ENCODE results near the gene RNF175. TPM values are rescaled to one million over a fixed set of nuclear protein-coding genes. Genes with fewer than 3 reads are reported as not detected.

The RNF175 gene
- 10 to 100 TPM in 1 of 5 experiments, 1 to 10 TPM in 3, not detected in 1; 6.4 to 11.1 (median 8.4) TPM for total RNA-seq
- polyA plus RNA-seq, result 10 to 100 TPM in 1 of 2 donors, 1 to 10 TPM in 1; 8.4 to 14.0 TPM
- 11.6 reads per million, percentile 39 among the genes with 10 or more reads in this experiment for total RNA-seq

DNA sequence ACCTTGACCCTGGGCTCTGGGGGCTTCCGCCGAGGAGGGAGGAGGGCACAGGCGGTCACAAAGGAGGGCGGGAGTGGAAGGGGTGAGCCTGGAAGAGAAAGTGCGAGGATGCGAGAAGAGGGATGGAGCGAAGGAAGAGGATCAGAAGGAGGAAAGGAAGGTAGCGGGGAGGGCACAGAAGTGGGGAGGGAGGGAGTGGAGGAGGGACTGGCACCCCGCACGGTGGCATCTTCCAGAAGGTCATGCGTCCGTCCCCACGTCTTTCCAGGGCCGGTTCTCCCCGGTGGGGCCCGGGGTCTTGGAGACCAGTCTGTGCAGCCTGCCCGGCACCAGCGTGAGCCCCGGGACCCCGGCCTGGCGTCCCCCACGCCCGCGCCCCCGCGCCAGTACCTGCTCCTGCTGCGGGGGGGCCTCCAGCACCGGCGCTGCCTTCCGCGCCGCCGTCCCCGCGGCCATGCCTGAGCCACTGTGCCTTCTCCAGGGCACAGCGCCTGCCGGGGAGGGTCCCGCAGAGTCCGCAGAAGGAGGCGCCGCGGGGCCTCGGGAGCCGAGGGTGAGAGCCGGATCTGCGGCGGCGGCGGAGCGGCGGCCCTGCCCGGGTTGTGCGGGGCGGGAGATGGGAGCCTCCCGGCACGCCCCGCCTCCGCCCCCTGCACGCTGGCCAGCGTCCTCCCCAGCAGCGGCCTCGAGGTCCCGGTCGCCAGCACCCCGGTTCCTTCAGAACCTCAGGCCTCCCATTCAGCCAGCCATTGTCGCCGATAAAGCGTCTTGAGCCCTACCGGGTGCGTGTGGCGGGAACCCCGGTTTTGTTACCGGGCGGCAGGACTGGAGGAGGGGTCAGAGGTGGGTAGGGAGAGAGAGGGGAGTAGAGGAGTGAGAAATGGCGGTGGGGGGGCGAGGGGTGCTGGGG lies at the start of gene RNF175:
Gene RNF175, minus strand, starts transcription at position 618 of the 910 bp plus-strand sequence. Its CDS starts 162 bp downstream, at position 456.
- Histone ChIP-seq H3K27ac (ENCODE audit: low read depth, low read length) (peak within 1 kb of the TSS; percentile 54), H3K27me3 (ENCODE audit: control insufficient read depth in 2 of 2, insufficient read depth in 2 of 2, low read length in 2 of 2) (no peaks in the 10 kb centered on the region), H3K36me3 (ENCODE audit: control insufficient read depth in 2 of 3, insufficient read depth in 3 of 3, low read length in 3 of 3) (no peaks in the 10 kb centered on the region), H3K9me3 (ENCODE audit: control insufficient read depth in 2 of 3, low read length in 3 of 3) (no peaks in the 10 kb centered on the region), H3K4me3 (ENCODE audit: low read length) (peak within 1 kb of the TSS; percentile 34), H3K4me1 (ENCODE audit: control insufficient read depth in 2 of 2, insufficient read depth in 2 of 2, low read length in 2 of 2) (peaks cover 0 to 26% of the 10 kb centered on the region in 2 donors)
- Mint-ChIP-seq H3K4me1 (peaks cover 6 to 74% (median 61%) of the 10 kb centered on the region in 7 donors), H3K9me3 (peaks cover 0 to 5% (median 3%) of the 10 kb centered on the region in 11 donors), H3K4me3 (peak within 1 kb of the TSS; percentile 40 to 91 (median 84)), H3K36me3 (peaks cover 0 to 9% (median 0%) of the 10 kb centered on the region in 5 donors), H3K27ac (peak within 1 kb of the TSS in 8 of 9 donors; percentile 75 to 95 (median 90)), H3K27me3 (peaks cover 0 to 71% (median 14%) of the 10 kb centered on the region in 5 donors)
- POLR2A ChIA-PET, result no interaction called here
- intact Hi-C loops (cut with micrococcal nuclease), result loop anchor here in 1 of 2 donors (1.0 to 10.0 kb wide), 3 partner anchors 31 to 980 kb away; partner anchors contain the start of genes ARFIP1, TIGD4 and TMEM131L
- ATAC-seq (peak; percentile 54), DNase-seq (peak in 8 of 9 donors; percentile 20 to 32 (median 29))
- CTCF ChIA-PET, result interaction anchor here (0.7 kb wide), 1 partner anchor 9 kb away, joined by 4 read pairs; no protein-coding TSS in a partner anchor

DNA sequence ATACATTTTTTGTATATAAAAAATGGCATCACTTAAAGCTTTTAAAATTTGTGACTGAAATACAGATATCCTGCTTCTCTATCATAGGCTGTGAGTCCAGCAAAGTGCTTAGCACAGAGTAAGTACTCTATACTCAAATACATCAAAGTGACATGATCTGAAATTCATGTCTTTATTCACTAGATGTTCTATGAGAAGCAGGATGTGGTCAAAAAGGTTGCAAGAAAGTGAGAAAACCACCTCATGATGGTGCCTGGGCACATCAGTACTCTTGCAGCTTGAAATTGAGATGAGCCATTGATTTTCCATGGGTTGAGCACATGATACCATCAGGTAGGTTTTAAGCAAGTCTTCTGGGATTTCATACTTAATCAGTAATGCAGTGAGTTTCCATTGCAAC lies 49.5 kb upstream of the RNF175 start:
- DNase-seq, result peak in 7 of 9 donors; percentile 50 to 84 (median 78)
- Mint-ChIP-seq H3K27me3 (peaks cover 0 to 13% (median 0%) of the 10 kb centered on the region in 5 donors), H3K4me3 (peak overlapping the region in 8 of 10 donors; percentile 11 to 52 (median 30)), H3K9me3 (peaks cover 0 to 4% (median 0%) of the 10 kb centered on the region in 11 donors), H3K36me3 (no peaks in the 10 kb centered on the region), H3K4me1 (peaks cover 13 to 38% (median 31%) of the 10 kb centered on the region in 7 donors), H3K27ac (peak overlapping the region in 4 of 9 donors; percentile 3 to 65 (median 12))
- H3K4me1 ChIP-seq (ENCODE audit: control insufficient read depth in 2 of 2, insufficient read depth in 2 of 2, low read length in 2 of 2), result peaks cover 14 to 18% of the 10 kb centered on the region in 2 donors
- ChIA-PET POLR2A (no interaction called here), CTCF (no interaction called here)
- no peaks in the 10 kb centered on the region for H3K9me3 ChIP-seq (ENCODE audit: control insufficient read depth in 2 of 3, low read length in 3 of 3)
- no peaks in the 10 kb centered on the region for H3K36me3 ChIP-seq (ENCODE audit: control insufficient read depth in 2 of 3, insufficient read depth in 3 of 3, low read length in 3 of 3)
- H3K27ac ChIP-seq (ENCODE audit: low read depth, low read length), result no peak overlapping the region
- ATAC-seq, result peak; percentile 93
- no peak overlapping the region for H3K4me3 ChIP-seq (ENCODE audit: low read length)
- H3K27me3 ChIP-seq (ENCODE audit: control insufficient read depth in 2 of 2, insufficient read depth in 2 of 2, low read length in 2 of 2), result no peaks in the 10 kb centered on the region
- intact Hi-C loops (cut with micrococcal nuclease), result loop anchor here in 1 of 2 donors (1.0 to 2.0 kb wide), 2 partner anchors 19 to 24 kb away; no protein-coding TSS in a partner anchor

DNA sequence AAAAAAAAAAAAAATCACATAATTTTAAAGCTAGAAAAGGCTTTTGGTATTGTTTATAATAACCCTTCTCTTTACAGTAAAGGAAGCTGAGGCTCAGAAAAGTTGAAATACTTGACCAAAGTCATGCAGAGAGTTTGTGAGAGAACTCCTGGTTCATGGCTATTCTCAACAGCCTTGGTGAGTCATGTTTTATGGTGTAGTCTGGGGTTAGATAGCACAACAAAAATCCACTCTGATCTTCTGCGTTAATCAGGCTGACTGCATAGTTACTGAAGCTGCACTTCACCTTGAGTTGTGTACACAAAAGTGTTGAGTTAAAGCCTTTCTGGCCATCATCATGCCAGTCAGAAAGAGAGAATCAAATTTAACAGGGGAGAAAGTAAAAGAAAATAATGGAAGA lies 48.4 kb upstream of the RNF175 start:
- ChIA-PET POLR2A (no interaction called here), CTCF (interaction anchor here (0.7 kb wide), 1 partner anchor 683 kb away, joined by 3 read pairs; no protein-coding TSS in a partner anchor)
- intact Hi-C loops (cut with micrococcal nuclease), result loop anchor here in 1 of 2 donors (2.0 kb wide), 1 partner anchor 17 kb away; no protein-coding TSS in a partner anchor
- H3K4me3 ChIP-seq (ENCODE audit: low read length), result no peak overlapping the region
- peak overlapping the region in 1 of 9 donors; percentile 59 for H3K27ac Mint-ChIP-seq
- DNase-seq, result no peak
- H3K27ac ChIP-seq (ENCODE audit: low read depth, low read length), result no peak overlapping the region
- ATAC-seq, result no peak
- no peaks in the 10 kb centered on the region for H3K27me3 ChIP-seq (ENCODE audit: control insufficient read depth in 2 of 2, insufficient read depth in 2 of 2, low read length in 2 of 2)
- peaks cover 13 to 38% (median 31%) of the 10 kb centered on the region in 7 donors for H3K4me1 Mint-ChIP-seq
- peak overlapping the region in 1 of 10 donors; percentile 54 for H3K4me3 Mint-ChIP-seq
- H3K36me3 ChIP-seq (ENCODE audit: control insufficient read depth in 2 of 3, insufficient read depth in 3 of 3, low read length in 3 of 3), result no peaks in the 10 kb centered on the region
- peaks cover 0 to 12% (median 0%) of the 10 kb centered on the region in 5 donors for H3K27me3 Mint-ChIP-seq
- peaks cover 14 to 18% of the 10 kb centered on the region in 2 donors for H3K4me1 ChIP-seq (ENCODE audit: control insufficient read depth in 2 of 2, insufficient read depth in 2 of 2, low read length in 2 of 2)
- H3K9me3 Mint-ChIP-seq, result peaks cover 0 to 4% (median 0%) of the 10 kb centered on the region in 11 donors
- H3K9me3 ChIP-seq (ENCODE audit: control insufficient read depth in 2 of 3, low read length in 3 of 3), result no peaks in the 10 kb centered on the region
- no peaks in the 10 kb centered on the region for H3K36me3 Mint-ChIP-seq

DNA sequence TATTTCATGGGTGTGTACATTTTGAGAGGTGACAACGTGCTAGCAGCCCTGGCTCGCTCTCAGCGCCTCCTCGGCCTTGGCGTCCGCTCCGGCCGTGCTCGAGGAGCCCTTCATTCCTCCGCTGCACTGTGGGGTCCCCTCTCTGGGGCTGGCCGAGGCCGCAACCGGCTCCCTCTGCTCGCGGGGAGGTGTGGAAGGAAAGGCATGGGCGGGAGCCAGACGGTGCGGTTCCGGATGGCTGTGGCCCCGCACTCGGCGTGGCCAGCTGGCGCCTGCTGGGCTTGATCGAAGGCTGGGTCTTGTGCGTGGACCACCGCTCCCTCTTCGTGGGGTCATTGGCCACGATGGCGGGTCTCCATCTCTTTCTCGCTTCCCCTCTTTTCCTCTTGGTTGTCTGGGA lies 46.2 kb upstream of the RNF175 start:
- intact Hi-C loops (cut with micrococcal nuclease), result no loop called here
- POLR2A ChIA-PET, result no interaction called here
- H3K36me3 ChIP-seq (ENCODE audit: control insufficient read depth in 2 of 3, insufficient read depth in 3 of 3, low read length in 3 of 3), result no peaks in the 10 kb centered on the region
- ATAC-seq (no peak), DNase-seq (no peak)
- Mint-ChIP-seq H3K4me1 (peaks cover 13 to 32% (median 28%) of the 10 kb centered on the region in 7 donors), H3K4me3 (no peak overlapping the region), H3K27me3 (peaks cover 0 to 17% (median 0%) of the 10 kb centered on the region in 5 donors), H3K9me3 (peaks cover 0 to 4% (median 0%) of the 10 kb centered on the region in 11 donors), H3K36me3 (no peaks in the 10 kb centered on the region), H3K27ac (no peak overlapping the region)
- H3K4me3 ChIP-seq (ENCODE audit: low read length), result no peak overlapping the region
- no peaks in the 10 kb centered on the region for H3K9me3 ChIP-seq (ENCODE audit: control insufficient read depth in 2 of 3, low read length in 3 of 3)
- no peak overlapping the region for H3K27ac ChIP-seq (ENCODE audit: low read depth, low read length)
- H3K27me3 ChIP-seq (ENCODE audit: control insufficient read depth in 2 of 2, insufficient read depth in 2 of 2, low read length in 2 of 2), result no peaks in the 10 kb centered on the region
- peaks cover 14 to 18% of the 10 kb centered on the region in 2 donors for H3K4me1 ChIP-seq (ENCODE audit: control insufficient read depth in 2 of 2, insufficient read depth in 2 of 2, low read length in 2 of 2)
- CTCF ChIA-PET, result no interaction called here

- Histone ChIP-seq H3K27ac (ENCODE audit: low read depth, low read length) (no peak overlapping the region), H3K36me3 (ENCODE audit: control insufficient read depth in 2 of 3, insufficient read depth in 3 of 3, low read length in 3 of 3) (no peaks in the 10 kb centered on the region), H3K4me1 (ENCODE audit: control insufficient read depth in 2 of 2, insufficient read depth in 2 of 2, low read length in 2 of 2) (peaks cover 10 to 15% of the 10 kb centered on the region in 2 donors), H3K27me3 (ENCODE audit: control insufficient read depth in 2 of 2, insufficient read depth in 2 of 2, low read length in 2 of 2) (no peaks in the 10 kb centered on the region), H3K9me3 (ENCODE audit: control insufficient read depth in 2 of 3, low read length in 3 of 3) (no peaks in the 10 kb centered on the region), H3K4me3 (ENCODE audit: low read length) (no peak overlapping the region)
- ChIA-PET POLR2A (no interaction called here), CTCF (no interaction called here)
- Mint-ChIP-seq H3K4me3 (no peak overlapping the region), H3K27me3 (peaks cover 0 to 12% (median 0%) of the 10 kb centered on the region in 5 donors), H3K9me3 (peaks cover 0 to 4% (median 0%) of the 10 kb centered on the region in 11 donors), H3K27ac (no peak overlapping the region), H3K4me1 (peaks cover 10 to 24% (median 20%) of the 10 kb centered on the region in 7 donors), H3K36me3 (no peaks in the 10 kb centered on the region)
- intact Hi-C loops (cut with micrococcal nuclease), result no loop called here
- ATAC-seq, result no peak
- no peak for DNase-seq
Observed at GRCh38 chr4:153804722-153805121, 44.9 kb upstream of the RNF175 start.

DNA sequence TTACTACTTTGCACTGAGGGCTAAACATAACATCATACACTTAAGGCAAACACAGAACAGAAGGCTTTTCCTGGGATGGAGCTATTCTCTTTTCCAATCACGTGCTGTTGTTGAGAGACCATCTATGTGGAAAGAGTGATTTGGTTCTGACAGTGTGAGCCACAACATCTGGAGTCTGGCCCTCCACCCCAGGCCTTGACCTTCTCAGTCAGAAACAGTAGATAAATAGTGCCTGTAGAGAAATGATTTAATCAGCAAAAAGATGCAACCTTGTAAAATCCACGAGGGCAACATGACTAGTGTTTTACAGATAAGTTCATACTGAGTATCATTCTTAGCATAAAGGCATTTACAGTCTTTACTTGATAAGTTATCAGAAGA lies 39.9 kb upstream of the RNF175 start:
- H3K9me3 ChIP-seq (ENCODE audit: control insufficient read depth in 2 of 3, low read length in 3 of 3), result no peaks in the 10 kb centered on the region
- H3K4me1 ChIP-seq (ENCODE audit: control insufficient read depth in 2 of 2, insufficient read depth in 2 of 2, low read length in 2 of 2), result no peaks in the 10 kb centered on the region
- no peaks in the 10 kb centered on the region for H3K36me3 ChIP-seq (ENCODE audit: control insufficient read depth in 2 of 3, insufficient read depth in 3 of 3, low read length in 3 of 3)
- ChIA-PET POLR2A (no interaction called here), CTCF (no interaction called here)
- no peak overlapping the region for H3K27ac ChIP-seq (ENCODE audit: low read depth, low read length)
- Mint-ChIP-seq H3K36me3 (no peaks in the 10 kb centered on the region), H3K9me3 (peaks cover 0 to 3% (median 0%) of the 10 kb centered on the region in 11 donors), H3K27me3 (peaks cover 21 to 59% (median 28%) of the 10 kb centered on the region in 5 donors), H3K27ac (no peak overlapping the region), H3K4me3 (no peak overlapping the region), H3K4me1 (no peaks in the 10 kb centered on the region)
- no peak overlapping the region for H3K4me3 ChIP-seq (ENCODE audit: low read length)
- intact Hi-C loops (cut with micrococcal nuclease), result loop anchor here in 1 of 2 donors (10.0 kb wide), 1 partner anchor 1575 kb away; the partner anchor contains the start of gene MAP9
- no peak for ATAC-seq
- DNase-seq, result no peak
- H3K27me3 ChIP-seq (ENCODE audit: control insufficient read depth in 2 of 2, insufficient read depth in 2 of 2, low read length in 2 of 2), result no peaks in the 10 kb centered on the region
